HG03025 (cell line): ENCODE data around the gene COPB2.

Experiments used
- ATAC-seq: cut with Tn5 transposase; IDR thresholded peaks from one replicate; pipeline ENCODE4 v1.9.1; 2021; ENCODE audit warnings: mild to moderate bottlenecking, moderate library complexity; ENCODE audit not compliant: unreplicated experiment, low FRiP score

COPB2 gene

GRCh38 chr3:139309880-139310279 lies 79.6 kb downstream of the COPB2 start:
- no peak for ATAC-seq

GRCh38 chr3:139309061-139309591 lies 80.3 kb downstream of the COPB2 start:
- ATAC-seq, result no peak

GRCh38 chr3:139308560-139308959 lies 80.9 kb downstream of the COPB2 start:
- ATAC-seq, result no peak

- ATAC-seq, result no peak
Observed at GRCh38 chr3:139307601-139308555, 81.6 kb downstream of the COPB2 start.
